ENCODE results near the gene TEDC2. TPM values are rescaled to one million over a fixed set of nuclear protein-coding genes. Genes with fewer than 3 reads are reported as not detected.

Gene TEDC2
- total RNA-seq, result 1 to 10 TPM in 2 of 4 donors, under 1 TPM in 2; 0.58 to 2.2 (median 1.2) TPM
- 1.5 TPM for polyA plus RNA-seq
- long read RNA-seq, donor 1, partial matches to known transcripts, result 0 of 2 reads
- long read RNA-seq, donor 1, other reads (novel, unspliced or antisense), result 1 of 2 reads
- long read RNA-seq, donor 2, partial matches to known transcripts, result 0 of 1 reads
- long read RNA-seq, donor 2, other reads (novel, unspliced or antisense), result 0 of 1 reads
- long read RNA-seq, donor 3, partial matches to known transcripts, result 0 of 5 reads
- long read RNA-seq, donor 3, other reads (novel, unspliced or antisense), result 4 of 5 reads
- long read RNA-seq, donor 4, partial matches to known transcripts, result 2 of 5 reads
- long read RNA-seq, donor 4, other reads (novel, unspliced or antisense), result 0 of 5 reads

- H3K9me3 ChIP-seq (ENCODE audit: control insufficient read depth, low read length), result no peaks in the 10 kb centered on the region
- H3K27ac ChIP-seq (ENCODE audit: low read length), result no peak within 1 kb of the TSS
- ATAC-seq, result peak; percentile 97
- under 1% methylated on average over 66 of the region's 66 CpGs for WGBS
- no peaks in the 10 kb centered on the region for H3K4me1 ChIP-seq (ENCODE audit: control insufficient read depth, insufficient read depth, low read length)
- intact Hi-C loops (cut with DNase I), result loop anchor here in 1 of 4 donors (1.0 kb wide), 1 partner anchor 14 kb away; no protein-coding TSS in a partner anchor
- no peaks in the 10 kb centered on the region for H3K27me3 ChIP-seq (ENCODE audit: control insufficient read depth, insufficient read depth)
- peak within 1 kb of the TSS; percentile 20 for H3K4me3 ChIP-seq (ENCODE audit: low read length)
- peak; percentile 98 to 99 (median 98) for DNase-seq
Observed at GRCh38 chr16:2459647-2460390, at the start of gene TEDC2. TSS of gene TEDC2 (plus strand) at chr16:2460109. CDS start at chr16:2460145, 36 bp downstream.

- intact Hi-C loops (cut with DNase I), result no loop called here
- WGBS, result 51% methylated on average over 2 of the region's 2 CpGs
- ATAC-seq, result no peak
- H3K4me3 ChIP-seq (ENCODE audit: low read length), result no peak overlapping the region
- H3K9me3 ChIP-seq (ENCODE audit: control insufficient read depth, low read length), result no peaks in the 10 kb centered on the region
- no peaks in the 10 kb centered on the region for H3K4me1 ChIP-seq (ENCODE audit: control insufficient read depth, insufficient read depth, low read length)
- no peak for DNase-seq
- no peak overlapping the region for H3K27ac ChIP-seq (ENCODE audit: low read length)
- no peaks in the 10 kb centered on the region for H3K27me3 ChIP-seq (ENCODE audit: control insufficient read depth, insufficient read depth)
Observed at GRCh38 chr16:2415085-2415484, 44.8 kb upstream of the TEDC2 start.

GRCh38 chr16:2420035-2420434 is 39.9 kb upstream of the TEDC2 start:
- intact Hi-C loops (cut with DNase I), result loop anchor here in 1 of 4 donors (5.0 kb wide), 1 partner anchor 78 kb away; the partner anchor contains the start of gene ABCA3
- ATAC-seq, result no peak
- Histone ChIP-seq H3K27me3 (ENCODE audit: control insufficient read depth, insufficient read depth) (no peaks in the 10 kb centered on the region), H3K9me3 (ENCODE audit: control insufficient read depth, low read length) (no peaks in the 10 kb centered on the region), H3K27ac (ENCODE audit: low read length) (no peak overlapping the region), H3K4me3 (ENCODE audit: low read length) (no peak overlapping the region), H3K4me1 (ENCODE audit: control insufficient read depth, insufficient read depth, low read length) (no peaks in the 10 kb centered on the region)
- no peak for DNase-seq

GRCh38 chr16:2422123-2422867 is 37.6 kb upstream of the TEDC2 start:
- ATAC-seq (no peak), DNase-seq (peak in 1 of 3 donors; percentile 23)
- no peaks in the 10 kb centered on the region for H3K27me3 ChIP-seq (ENCODE audit: control insufficient read depth, insufficient read depth)
- H3K27ac ChIP-seq (ENCODE audit: low read length), result no peak overlapping the region
- H3K9me3 ChIP-seq (ENCODE audit: control insufficient read depth, low read length), result no peaks in the 10 kb centered on the region
- 86% methylated on average over 7 of the region's 7 CpGs for whole genome bisulfite sequencing
- H3K4me1 ChIP-seq (ENCODE audit: control insufficient read depth, insufficient read depth, low read length), result no peaks in the 10 kb centered on the region
- H3K4me3 ChIP-seq (ENCODE audit: low read length), result no peak overlapping the region
- intact Hi-C loops (cut with DNase I), result loop anchor here in 1 of 4 donors (5.0 kb wide), 1 partner anchor 80 kb away; the partner anchor contains the start of gene ABCA3

GRCh38 chr16:2424061-2425007 is 35.6 kb upstream of the TEDC2 start:
- no peaks in the 10 kb centered on the region for H3K27me3 ChIP-seq (ENCODE audit: control insufficient read depth, insufficient read depth)
- H3K9me3 ChIP-seq (ENCODE audit: control insufficient read depth, low read length), result no peaks in the 10 kb centered on the region
- ATAC-seq (no peak), DNase-seq (peak in 1 of 3 donors; percentile 33)
- H3K4me1 ChIP-seq (ENCODE audit: control insufficient read depth, insufficient read depth, low read length), result no peaks in the 10 kb centered on the region
- no peak overlapping the region for H3K4me3 ChIP-seq (ENCODE audit: low read length)
- H3K27ac ChIP-seq (ENCODE audit: low read length), result no peak overlapping the region
- WGBS, result 91% methylated on average over 25 of the region's 25 CpGs
- intact Hi-C loops (cut with DNase I), result loop anchor here in 2 of 4 donors (5.0 kb wide), 2 partner anchors 78 to 82 kb away; partner anchors contain the start of gene ABCA3 (in 2 of the 2)

- WGBS, result 84% methylated on average over 9 of the region's 9 CpGs
- ATAC-seq, result no peak
- H3K9me3 ChIP-seq (ENCODE audit: control insufficient read depth, low read length), result no peaks in the 10 kb centered on the region
- peaks cover 2% of the 10 kb centered on the region for H3K4me1 ChIP-seq (ENCODE audit: control insufficient read depth, insufficient read depth, low read length)
- DNase-seq, result no peak
- H3K27me3 ChIP-seq (ENCODE audit: control insufficient read depth, insufficient read depth), result no peaks in the 10 kb centered on the region
- H3K27ac ChIP-seq (ENCODE audit: low read length), result no peak overlapping the region
- intact Hi-C loops (cut with DNase I), result loop anchor here in 1 of 4 donors (5.0 kb wide), 2 partner anchors 77 to 83 kb away; partner anchors contain the start of gene ABCA3
- no peak overlapping the region for H3K4me3 ChIP-seq (ENCODE audit: low read length)
Observed at GRCh38 chr16:2425008-2425518, 34.8 kb upstream of the TEDC2 start.

- H3K4me1 ChIP-seq (ENCODE audit: control insufficient read depth, insufficient read depth, low read length), result peaks cover 4% of the 10 kb centered on the region
- peak in 1 of 3 donors; percentile 23 for DNase-seq
- no peak overlapping the region for H3K27ac ChIP-seq (ENCODE audit: low read length)
- 93% methylated on average over 13 of the region's 13 CpGs for WGBS
- H3K27me3 ChIP-seq (ENCODE audit: control insufficient read depth, insufficient read depth), result no peaks in the 10 kb centered on the region
- H3K9me3 ChIP-seq (ENCODE audit: control insufficient read depth, low read length), result no peaks in the 10 kb centered on the region
- intact Hi-C loops (cut with DNase I), result loop anchor here in 1 of 4 donors (5.0 kb wide), 2 partner anchors 76 to 84 kb away; partner anchors contain the start of gene ABCA3
- no peak overlapping the region for H3K4me3 ChIP-seq (ENCODE audit: low read length)
- no peak for ATAC-seq
Observed at GRCh38 chr16:2425825-2426430, 34.0 kb upstream of the TEDC2 start.

GRCh38 chr16:2426941-2427361 is 33.0 kb upstream of the TEDC2 start:
- Histone ChIP-seq H3K27me3 (ENCODE audit: control insufficient read depth, insufficient read depth) (no peaks in the 10 kb centered on the region), H3K4me1 (ENCODE audit: control insufficient read depth, insufficient read depth, low read length) (peaks cover 4% of the 10 kb centered on the region), H3K9me3 (ENCODE audit: control insufficient read depth, low read length) (no peaks in the 10 kb centered on the region), H3K27ac (ENCODE audit: low read length) (no peak overlapping the region), H3K4me3 (ENCODE audit: low read length) (no peak overlapping the region)
- 95% methylated on average over 6 of the region's 6 CpGs for WGBS
- peak in 1 of 3 donors; percentile 51 for DNase-seq
- intact Hi-C loops (cut with DNase I), result loop anchor here in 1 of 4 donors (5.0 kb wide), 2 partner anchors 75 to 85 kb away; partner anchors contain the start of gene ABCA3
- no peak for ATAC-seq

GRCh38 chr16:2427526-2427925 is 32.4 kb upstream of the TEDC2 start:
- no peak for ATAC-seq
- H3K27ac ChIP-seq (ENCODE audit: low read length), result no peak overlapping the region
- no peak overlapping the region for H3K4me3 ChIP-seq (ENCODE audit: low read length)
- 80% methylated on average over 4 of the region's 4 CpGs for WGBS
- no peaks in the 10 kb centered on the region for H3K27me3 ChIP-seq (ENCODE audit: control insufficient read depth, insufficient read depth)
- intact Hi-C loops (cut with DNase I), result loop anchor here in 1 of 4 donors (5.0 kb wide), 2 partner anchors 75 to 85 kb away; partner anchors contain the start of gene ABCA3
- peaks cover 4% of the 10 kb centered on the region for H3K4me1 ChIP-seq (ENCODE audit: control insufficient read depth, insufficient read depth, low read length)
- DNase-seq, result no peak
- no peaks in the 10 kb centered on the region for H3K9me3 ChIP-seq (ENCODE audit: control insufficient read depth, low read length)
